ENCODE measurements around the gene TACR3. TPM values are rescaled to one million over a fixed set of nuclear protein-coding genes. Genes with fewer than 3 reads are reported as not detected.
"Not testable (repeated sequence)": the region's sequence is repeated elsewhere in the genome, so short reads cannot be mapped to it uniquely, and the experiment has no call there.

TACR3 gene
- total and polyA plus RNA-seq, 7 donors: not detected

GRCh38 chr4:103692615-103693014 lies 27.2 kb downstream of the TACR3 start:
- no peaks in the 10 kb centered on the region for H3K4me1 ChIP-seq
- H3K36me3 ChIP-seq: no peaks in the 10 kb centered on the region
- H3K4me3 ChIP-seq: no peak overlapping the region
- no peak for TF ChIP-seq POLR2A (IDR thresholded peaks at IDR 0.05)
- TF ChIP-seq, protein P1, sequence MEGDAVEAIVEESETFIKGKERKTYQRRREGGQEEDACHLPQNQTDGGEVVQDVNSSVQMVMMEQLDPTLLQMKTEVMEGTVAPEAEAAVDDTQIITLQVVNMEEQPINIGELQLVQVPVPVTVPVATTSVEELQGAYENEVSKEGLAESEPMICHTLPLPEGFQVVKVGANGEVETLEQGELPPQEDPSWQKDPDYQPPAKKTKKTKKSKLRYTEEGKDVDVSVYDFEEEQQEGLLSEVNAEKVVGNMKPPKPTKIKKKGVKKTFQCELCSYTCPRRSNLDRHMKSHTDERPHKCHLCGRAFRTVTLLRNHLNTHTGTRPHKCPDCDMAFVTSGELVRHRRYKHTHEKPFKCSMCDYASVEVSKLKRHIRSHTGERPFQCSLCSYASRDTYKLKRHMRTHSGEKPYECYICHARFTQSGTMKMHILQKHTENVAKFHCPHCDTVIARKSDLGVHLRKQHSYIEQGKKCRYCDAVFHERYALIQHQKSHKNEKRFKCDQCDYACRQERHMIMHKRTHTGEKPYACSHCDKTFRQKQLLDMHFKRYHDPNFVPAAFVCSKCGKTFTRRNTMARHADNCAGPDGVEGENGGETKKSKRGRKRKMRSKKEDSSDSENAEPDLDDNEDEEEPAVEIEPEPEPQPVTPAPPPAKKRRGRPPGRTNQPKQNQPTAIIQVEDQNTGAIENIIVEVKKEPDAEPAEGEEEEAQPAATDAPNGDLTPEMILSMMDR (IDR thresholded peaks at IDR 0.05): no peak
- no peak for TF ChIP-seq EP300 (IDR thresholded peaks at IDR 0.05)
- no peak for TF ChIP-seq POLR2AphosphoS5 (IDR thresholded peaks at IDR 0.05)
- H3K27ac ChIP-seq: no peak overlapping the region
- no peak for DNase-seq
- no peaks in the 10 kb centered on the region for H3K9me3 ChIP-seq
- no peaks in the 10 kb centered on the region for H3K27me3 ChIP-seq
- intact Hi-C loops (cut with DNase I): no loop called here

DNA sequence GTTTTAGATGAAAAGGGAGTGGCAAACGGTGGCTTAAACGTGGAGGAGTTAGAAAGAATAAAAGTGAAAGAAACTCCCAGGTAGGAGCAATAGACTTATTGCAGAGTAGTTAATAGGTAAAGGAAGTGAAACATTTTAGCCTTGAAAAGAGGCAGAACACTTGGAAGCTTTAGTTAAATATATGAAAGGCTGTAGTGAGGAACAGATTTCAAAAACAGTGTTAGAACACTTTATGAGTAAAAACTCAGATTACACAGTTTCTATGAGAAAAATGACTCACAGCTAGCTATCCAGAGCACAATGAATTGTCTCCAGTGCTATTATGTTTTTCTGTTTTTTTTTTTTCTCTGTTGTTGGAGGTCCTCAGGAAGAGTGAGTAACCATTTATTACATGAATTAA lies 45.8 kb downstream of the TACR3 start:
- Histone ChIP-seq H3K36me3 (no peaks in the 10 kb centered on the region), H3K4me1 (no peaks in the 10 kb centered on the region), H3K9me3 (no peaks in the 10 kb centered on the region), H3K27me3 (no peaks in the 10 kb centered on the region), H3K27ac (no peak overlapping the region), H3K4me3 (no peak overlapping the region)
- 69 to 73% methylated on average over 2 of the region's 2 CpGs for WGBS, 2 donors
- TF ChIP-seq POLR2A (IDR thresholded peaks at IDR 0.05) (no peak), EP300 (IDR thresholded peaks at IDR 0.05) (no peak), POLR2AphosphoS5 (IDR thresholded peaks at IDR 0.05) (no peak)
- TF ChIP-seq, protein P1 (IDR thresholded peaks at IDR 0.05): no peak
- intact Hi-C loops (cut with DNase I): no loop called here
- DNase-seq: no peak

DNA sequence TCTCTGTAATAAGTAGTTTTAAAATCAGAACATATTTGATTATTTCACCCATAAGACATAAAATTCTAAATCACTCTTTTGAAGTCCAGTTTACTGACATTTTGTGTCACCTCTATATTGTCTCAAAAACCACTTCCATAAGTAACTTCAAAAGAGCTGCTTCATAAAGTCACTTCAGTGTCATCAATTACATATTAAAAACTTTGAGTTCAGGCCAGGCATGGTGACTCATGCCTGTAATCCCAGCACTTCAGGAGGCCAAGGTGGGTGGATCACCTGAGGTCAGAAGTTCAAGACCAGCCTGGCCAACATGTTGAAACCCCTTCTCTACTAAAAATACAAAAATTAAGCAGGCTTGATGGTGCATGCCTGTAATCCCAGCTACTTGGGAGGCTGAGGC lies 53.0 kb downstream of the TACR3 start:
- H3K27ac ChIP-seq; H3K4me3 ChIP-seq; H3K27me3 ChIP-seq; H3K36me3 ChIP-seq; H3K4me1 ChIP-seq; intact Hi-C loops (cut with DNase I); DNase-seq; H3K9me3 ChIP-seq: not testable (repeated sequence)

- no peaks in the 10 kb centered on the region for H3K36me3 ChIP-seq
- intact Hi-C loops (cut with DNase I): no loop called here
- H3K4me3 ChIP-seq: no peak overlapping the region
- H3K4me1 ChIP-seq: no peaks in the 10 kb centered on the region
- DNase-seq: no peak
- no peaks in the 10 kb centered on the region for H3K9me3 ChIP-seq
- TF ChIP-seq, protein P1 (IDR thresholded peaks at IDR 0.05): no peak
- no peak for TF ChIP-seq POLR2AphosphoS5 (IDR thresholded peaks at IDR 0.05)
- TF ChIP-seq EP300 (IDR thresholded peaks at IDR 0.05): no peak
- no peak for TF ChIP-seq POLR2A (IDR thresholded peaks at IDR 0.05)
- H3K27me3 ChIP-seq: no peaks in the 10 kb centered on the region
- no peak overlapping the region for H3K27ac ChIP-seq
- 62 to 77% methylated on average over 2 of the region's 2 CpGs for WGBS, 2 donors
These were observed 55.2 kb downstream of the TACR3 start for GRCh38 chr4:103664436-103665075.

DNA sequence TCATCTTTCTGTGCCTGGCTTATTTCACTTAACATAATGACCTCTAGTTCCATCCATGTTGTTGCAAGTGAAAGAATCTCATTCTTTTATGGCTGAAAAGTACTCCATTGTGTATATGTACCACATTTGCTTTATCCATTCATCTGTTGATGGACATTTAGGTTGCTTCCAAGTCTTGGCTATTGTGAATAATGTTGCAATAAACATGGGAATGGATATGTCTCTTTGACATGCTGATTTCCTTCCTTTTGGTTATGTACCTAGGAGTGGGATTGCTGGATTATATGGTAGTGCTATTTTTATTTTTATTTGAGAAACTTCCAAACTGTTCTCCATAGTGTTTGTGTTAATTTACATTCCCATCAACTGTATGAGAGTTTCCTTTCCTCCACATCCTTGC lies 71.2 kb downstream of the TACR3 start:
- no peak overlapping the region for H3K4me3 ChIP-seq
- no peak overlapping the region for H3K27ac ChIP-seq
- H3K4me1 ChIP-seq: no peaks in the 10 kb centered on the region
- H3K9me3 ChIP-seq: no peaks in the 10 kb centered on the region
- no peak for TF ChIP-seq POLR2AphosphoS5 (IDR thresholded peaks at IDR 0.05)
- no peak for TF ChIP-seq POLR2A (IDR thresholded peaks at IDR 0.05)
- no peak for TF ChIP-seq EP300 (IDR thresholded peaks at IDR 0.05)
- TF ChIP-seq, protein P1 (IDR thresholded peaks at IDR 0.05): no peak
- no peaks in the 10 kb centered on the region for H3K27me3 ChIP-seq
- H3K36me3 ChIP-seq: no peaks in the 10 kb centered on the region
- intact Hi-C loops (cut with DNase I): no loop called here
- DNase-seq: no peak

All from sigmoid colon (tissue), 7 donors.